Measurements from ENCODE around the gene CLSTN2. TPM values are rescaled to one million over a fixed set of nuclear protein-coding genes. Genes with fewer than 3 reads are reported as not detected.

CLSTN2 gene
- total RNA-seq, 1 experiment from 2014 or later: 0.07 TPM

DNA sequence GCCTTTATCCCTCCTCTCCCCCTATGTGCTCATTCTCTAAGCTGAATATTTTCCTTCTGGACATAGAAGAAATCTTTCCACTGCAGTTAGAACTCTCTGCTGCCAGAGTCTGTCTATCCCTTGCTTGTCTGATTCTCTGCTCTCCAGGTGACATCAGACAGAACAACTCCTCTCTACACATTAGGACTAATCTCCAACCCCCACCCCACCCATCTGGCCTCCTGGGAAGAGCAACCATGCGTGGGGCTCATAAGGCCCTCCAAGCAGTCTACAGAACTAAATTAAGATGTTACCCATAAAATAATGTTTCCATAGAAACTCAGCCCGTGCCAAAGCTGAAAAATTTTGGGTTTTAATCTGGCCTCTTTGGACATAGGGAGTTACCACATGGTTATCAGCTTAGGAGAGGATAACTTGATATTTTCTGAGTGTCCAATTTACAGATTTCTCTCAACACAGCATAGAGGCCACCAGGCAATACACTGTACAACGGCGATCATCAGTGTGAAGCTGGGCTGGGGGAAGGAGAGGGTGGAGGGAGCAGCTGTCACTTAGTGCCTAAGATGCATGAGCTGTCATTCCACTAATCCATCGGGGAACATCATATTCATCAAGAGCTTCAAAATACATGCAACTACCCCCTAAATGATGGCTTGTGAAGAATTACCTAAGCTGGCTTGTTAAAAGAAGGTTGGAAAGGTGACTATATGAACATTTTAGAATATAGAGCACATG, 199.4 kb downstream of the CLSTN2 start:
- DNase-seq: no peak
- Mint-ChIP-seq H3K4me1 (ENCODE audit: low read depth, unreplicated experiment) (no peaks in the 10 kb centered on the region), H3K4me3 (ENCODE audit: low read depth, unreplicated experiment) (no peak overlapping the region), H3K9me3 (ENCODE audit: low read depth, unreplicated experiment) (no peaks in the 10 kb centered on the region), H3K36me3 (ENCODE audit: insufficient read depth, unreplicated experiment) (no peaks in the 10 kb centered on the region), H3K27ac (ENCODE audit: unreplicated experiment) (no peak overlapping the region), H3K27me3 (ENCODE audit: unreplicated experiment) (peaks cover 90% of the 10 kb centered on the region)
- intact Hi-C loops (cut with micrococcal nuclease; ENCODE audit: unreplicated experiment): no loop called here
- CTCF ChIA-PET: interaction anchor here (0.5 to 0.8 kb wide), 3 partner anchors 734 to 1347 kb away, joined by 3 to 5 read pairs (median 4); no protein-coding TSS in a partner anchor
- no TSS peak for BruUV-seq (replicated peaks)
- TF ChIP-seq, protein P1, sequence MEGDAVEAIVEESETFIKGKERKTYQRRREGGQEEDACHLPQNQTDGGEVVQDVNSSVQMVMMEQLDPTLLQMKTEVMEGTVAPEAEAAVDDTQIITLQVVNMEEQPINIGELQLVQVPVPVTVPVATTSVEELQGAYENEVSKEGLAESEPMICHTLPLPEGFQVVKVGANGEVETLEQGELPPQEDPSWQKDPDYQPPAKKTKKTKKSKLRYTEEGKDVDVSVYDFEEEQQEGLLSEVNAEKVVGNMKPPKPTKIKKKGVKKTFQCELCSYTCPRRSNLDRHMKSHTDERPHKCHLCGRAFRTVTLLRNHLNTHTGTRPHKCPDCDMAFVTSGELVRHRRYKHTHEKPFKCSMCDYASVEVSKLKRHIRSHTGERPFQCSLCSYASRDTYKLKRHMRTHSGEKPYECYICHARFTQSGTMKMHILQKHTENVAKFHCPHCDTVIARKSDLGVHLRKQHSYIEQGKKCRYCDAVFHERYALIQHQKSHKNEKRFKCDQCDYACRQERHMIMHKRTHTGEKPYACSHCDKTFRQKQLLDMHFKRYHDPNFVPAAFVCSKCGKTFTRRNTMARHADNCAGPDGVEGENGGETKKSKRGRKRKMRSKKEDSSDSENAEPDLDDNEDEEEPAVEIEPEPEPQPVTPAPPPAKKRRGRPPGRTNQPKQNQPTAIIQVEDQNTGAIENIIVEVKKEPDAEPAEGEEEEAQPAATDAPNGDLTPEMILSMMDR (IDR thresholded peaks at IDR 0.05; ENCODE audit: unreplicated experiment): no peak

GRCh38 chr3:140135461-140135860, 200.5 kb downstream of the CLSTN2 start:
- intact Hi-C loops (cut with micrococcal nuclease; ENCODE audit: unreplicated experiment): no loop called here
- H3K4me1 Mint-ChIP-seq (ENCODE audit: low read depth, unreplicated experiment): no peaks in the 10 kb centered on the region
- peaks cover 94% of the 10 kb centered on the region for H3K27me3 Mint-ChIP-seq (ENCODE audit: unreplicated experiment)
- no peak for DNase-seq
- TF ChIP-seq, protein P1 (IDR thresholded peaks at IDR 0.05; ENCODE audit: unreplicated experiment): no peak
- no peak overlapping the region for H3K27ac Mint-ChIP-seq (ENCODE audit: unreplicated experiment)
- H3K4me3 Mint-ChIP-seq (ENCODE audit: low read depth, unreplicated experiment): no peak overlapping the region
- no TSS peak for BruUV-seq (replicated peaks)
- no peaks in the 10 kb centered on the region for H3K9me3 Mint-ChIP-seq (ENCODE audit: low read depth, unreplicated experiment)
- no peaks in the 10 kb centered on the region for H3K36me3 Mint-ChIP-seq (ENCODE audit: insufficient read depth, unreplicated experiment)
- CTCF ChIA-PET: interaction anchor here (0.5 kb wide), 1 partner anchor 898 kb away, joined by 5 read pairs; no protein-coding TSS in a partner anchor

DNA sequence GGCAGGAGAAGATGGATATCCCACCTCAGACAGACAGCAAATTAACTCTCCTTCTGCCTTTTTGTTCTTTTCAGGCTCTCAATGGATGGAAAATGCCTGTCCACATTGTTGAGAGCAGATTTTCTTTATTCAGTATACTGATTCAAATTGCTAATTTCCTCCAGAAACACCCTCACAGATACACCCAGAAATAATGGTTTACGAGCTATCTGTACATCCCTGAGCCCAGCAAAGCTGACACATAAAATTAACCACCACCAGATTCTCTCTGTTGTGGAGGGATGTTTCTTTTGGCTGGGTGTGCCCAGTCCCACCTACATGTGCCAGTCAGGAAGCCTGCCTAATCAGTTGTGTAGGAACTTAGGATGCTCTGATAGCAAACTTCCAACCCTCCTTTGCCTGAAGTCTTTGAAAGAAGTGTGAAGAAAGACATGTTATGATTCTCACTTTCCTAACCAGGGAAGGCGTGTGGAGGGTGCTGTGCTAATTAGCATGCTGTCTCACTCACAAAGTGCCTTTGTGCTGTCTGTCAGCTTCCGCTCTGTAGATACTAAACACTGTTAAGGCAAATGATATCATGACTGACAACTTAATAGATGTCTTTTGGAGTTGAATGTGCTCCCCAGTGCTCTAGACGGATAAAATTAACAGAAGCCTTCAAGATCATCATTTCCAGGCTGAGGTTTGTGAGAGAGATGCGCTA, 208.5 kb downstream of the CLSTN2 start:
- intact Hi-C loops (cut with micrococcal nuclease; ENCODE audit: unreplicated experiment): no loop called here
- H3K9me3 Mint-ChIP-seq (ENCODE audit: low read depth, unreplicated experiment): no peaks in the 10 kb centered on the region
- DNase-seq: no peak
- H3K4me1 Mint-ChIP-seq (ENCODE audit: low read depth, unreplicated experiment): no peaks in the 10 kb centered on the region
- peaks cover 87% of the 10 kb centered on the region for H3K27me3 Mint-ChIP-seq (ENCODE audit: unreplicated experiment)
- TF ChIP-seq, protein P1 (IDR thresholded peaks at IDR 0.05; ENCODE audit: unreplicated experiment): no peak
- CTCF ChIA-PET: no interaction called here
- no TSS peak for BruUV-seq (replicated peaks)
- H3K36me3 Mint-ChIP-seq (ENCODE audit: insufficient read depth, unreplicated experiment): no peaks in the 10 kb centered on the region
- H3K4me3 Mint-ChIP-seq (ENCODE audit: low read depth, unreplicated experiment): no peak overlapping the region
- no peak overlapping the region for H3K27ac Mint-ChIP-seq (ENCODE audit: unreplicated experiment)

DNA sequence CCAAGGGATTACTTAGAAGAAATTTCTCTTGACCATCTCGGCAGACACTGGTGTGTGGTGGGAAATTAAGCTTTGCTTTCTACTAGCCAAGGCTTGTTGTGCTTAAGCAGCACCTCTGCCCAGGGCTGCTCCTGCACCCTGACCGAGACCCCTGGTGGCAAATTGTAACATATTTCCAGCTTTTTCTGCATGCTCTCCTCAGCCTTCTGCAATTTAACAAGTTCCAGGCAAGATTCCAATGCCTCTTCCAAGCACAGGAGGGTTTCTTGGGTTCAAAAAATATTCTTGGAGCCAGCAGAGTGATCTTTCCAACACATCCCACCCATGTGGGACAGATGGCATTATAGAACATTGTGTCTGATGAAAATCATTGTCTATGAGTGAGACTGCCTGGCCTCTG, 210.5 kb downstream of the CLSTN2 start:
- Mint-ChIP-seq H3K27me3 (ENCODE audit: unreplicated experiment) (peaks cover 73% of the 10 kb centered on the region), H3K9me3 (ENCODE audit: low read depth, unreplicated experiment) (no peaks in the 10 kb centered on the region), H3K36me3 (ENCODE audit: insufficient read depth, unreplicated experiment) (no peaks in the 10 kb centered on the region), H3K4me1 (ENCODE audit: low read depth, unreplicated experiment) (no peaks in the 10 kb centered on the region), H3K27ac (ENCODE audit: unreplicated experiment) (no peak overlapping the region), H3K4me3 (ENCODE audit: low read depth, unreplicated experiment) (no peak overlapping the region)
- BruUV-seq (replicated peaks): no TSS peak
- intact Hi-C loops (cut with micrococcal nuclease; ENCODE audit: unreplicated experiment): no loop called here
- CTCF ChIA-PET: no interaction called here
- TF ChIP-seq, protein P1 (IDR thresholded peaks at IDR 0.05; ENCODE audit: unreplicated experiment): no peak
- DNase-seq: no peak
